ENCODE results near the gene SLC5A3.

The SLC5A3 gene

GRCh38 chr21:34073032-34073748, at the start of gene SLC5A3, which contains the start of gene MRPS6:
Gene SLC5A3 (plus strand): TSS chr21:34073578. CDS start chr21:34095199, 21,621 bp downstream.
Gene MRPS6 (plus strand): TSS chr21:34073578. CDS start chr21:34073701, 123 bp downstream.
- peak; percentile 77 for DNase-seq

GRCh38 chr21:34023691-34024373, 49.5 kb upstream of the SLC5A3 start:
- DNase-seq: no peak

- DNase-seq: no peak
Observed at GRCh38 chr21:34024374-34024693, 49.0 kb upstream of the SLC5A3 start.

GRCh38 chr21:34027721-34028461, 45.5 kb upstream of the SLC5A3 start:
- no peak for DNase-seq

- peak; percentile 73 for DNase-seq
Observed at GRCh38 chr21:34029743-34030528, 43.4 kb upstream of the SLC5A3 start.

- no peak for DNase-seq
Observed at GRCh38 chr21:34031835-34032370, 41.5 kb upstream of the SLC5A3 start.

- DNase-seq: no peak
Observed at GRCh38 chr21:34034369-34035014, 38.9 kb upstream of the SLC5A3 start.

GRCh38 chr21:34035619-34036354, 37.6 kb upstream of the SLC5A3 start:
- no peak for DNase-seq

GRCh38 chr21:34037009-34037795, 36.2 kb upstream of the SLC5A3 start:
- no peak for DNase-seq

GRCh38 chr21:34039678-34040382, 33.5 kb upstream of the SLC5A3 start:
- DNase-seq: no peak

- DNase-seq: no peak
Observed at GRCh38 chr21:34042735-34043134, 30.6 kb upstream of the SLC5A3 start.

- no peak for DNase-seq
Observed at GRCh38 chr21:34043333-34043732, 30.0 kb upstream of the SLC5A3 start.

- peak; percentile 15 for DNase-seq
Observed at GRCh38 chr21:34046917-34047316, 26.5 kb upstream of the SLC5A3 start.

- no peak for DNase-seq
Observed at GRCh38 chr21:34047835-34048234, 25.5 kb upstream of the SLC5A3 start.

GRCh38 chr21:34052171-34052570, 21.2 kb upstream of the SLC5A3 start:
- no peak for DNase-seq

GRCh38 chr21:34054259-34054658, 19.1 kb upstream of the SLC5A3 start:
- no peak for DNase-seq

GRCh38 chr21:34055615-34056014, 17.8 kb upstream of the SLC5A3 start:
- no peak for DNase-seq

GRCh38 chr21:34061983-34062382, 11.4 kb upstream of the SLC5A3 start:
- DNase-seq: peak; percentile 12

- DNase-seq: no peak
Observed at GRCh38 chr21:34065027-34065426, 8.4 kb upstream of the SLC5A3 start.

- no peak for DNase-seq
Observed at GRCh38 chr21:34071683-34072082, 1.7 kb upstream of the SLC5A3 start.

Data from CD4-positive, alpha-beta T cell treated with Interleukin-17A for 1 hour (primary cell).